ENCODE data around the gene UBXN7.
"Not testable (repeated sequence)": the region's sequence is repeated elsewhere in the genome, so short reads cannot be mapped to it uniquely, and the experiment has no call there.

UBXN7 gene

GRCh38 chr3:196351541-196351940 lies 80.7 kb downstream of the UBXN7 start:
- no peak for DNase-seq

GRCh38 chr3:196350067-196350466 lies 82.2 kb downstream of the UBXN7 start:
- DNase-seq = no peak

GRCh38 chr3:196348698-196349097 lies 83.5 kb downstream of the UBXN7 start:
- DNase-seq = no peak

GRCh38 chr3:196344663-196345062 lies 87.6 kb downstream of the UBXN7 start:
- DNase-seq = no peak

GRCh38 chr3:196343917-196344316 lies 88.3 kb downstream of the UBXN7 start:
- DNase-seq = not testable (repeated sequence)

- no peak for DNase-seq
Observed at GRCh38 chr3:196341137-196341536, 91.1 kb downstream of the UBXN7 start.

GRCh38 chr3:196340466-196340865 lies 91.8 kb downstream of the UBXN7 start:
- no peak for DNase-seq

GRCh38 chr3:196339493-196340254 lies 92.6 kb downstream of the UBXN7 start:
- DNase-seq = no peak

GRCh38 chr3:196339044-196339443 lies 93.2 kb downstream of the UBXN7 start:
- DNase-seq = no peak

- DNase-seq = no peak
Observed at GRCh38 chr3:196336319-196337145, 95.7 kb downstream of the UBXN7 start.

GRCh38 chr3:196335503-196335948 lies 96.7 kb downstream of the UBXN7 start:
- DNase-seq = no peak

GRCh38 chr3:196334982-196335381 lies 97.2 kb downstream of the UBXN7 start:
- no peak for DNase-seq

- DNase-seq = no peak
Observed at GRCh38 chr3:196332168-196332567, 100.1 kb downstream of the UBXN7 start.

GRCh38 chr3:196327405-196327804 lies 104.8 kb downstream of the UBXN7 start:
- no peak for DNase-seq

GRCh38 chr3:196326936-196327335 lies 105.3 kb downstream of the UBXN7 start:
- no peak for DNase-seq

GRCh38 chr3:196323691-196324090 lies 108.5 kb downstream of the UBXN7 start:
- no peak for DNase-seq

- DNase-seq = no peak
Observed at GRCh38 chr3:196323016-196323415, 109.2 kb downstream of the UBXN7 start.

- DNase-seq = no peak
Observed at GRCh38 chr3:196321162-196321561, 111.1 kb downstream of the UBXN7 start.

GRCh38 chr3:196320137-196320536 lies 112.1 kb downstream of the UBXN7 start:
- DNase-seq = no peak

- DNase-seq = peak; percentile 85
Observed at GRCh38 chr3:196317687-196318467, 114.3 kb downstream of the UBXN7 start, which contains the start of gene DYNLT2B. Gene DYNLT2B (minus strand): TSS chr3:196318240. CDS start chr3:196318152, 88 bp downstream.

- DNase-seq = not testable (repeated sequence)
Observed at GRCh38 chr3:196316799-196317686, 115.2 kb downstream of the UBXN7 start.

- DNase-seq = no peak
Observed at GRCh38 chr3:196315821-196316220, 116.4 kb downstream of the UBXN7 start.
